Measurements from ENCODE around the gene FZR1. TPM values are rescaled to one million over a fixed set of nuclear protein-coding genes. Genes with fewer than 3 reads are reported as not detected.

Gene FZR1
- total RNA-seq, 1 experiment from 2014 or later: 57.0 TPM

DNA sequence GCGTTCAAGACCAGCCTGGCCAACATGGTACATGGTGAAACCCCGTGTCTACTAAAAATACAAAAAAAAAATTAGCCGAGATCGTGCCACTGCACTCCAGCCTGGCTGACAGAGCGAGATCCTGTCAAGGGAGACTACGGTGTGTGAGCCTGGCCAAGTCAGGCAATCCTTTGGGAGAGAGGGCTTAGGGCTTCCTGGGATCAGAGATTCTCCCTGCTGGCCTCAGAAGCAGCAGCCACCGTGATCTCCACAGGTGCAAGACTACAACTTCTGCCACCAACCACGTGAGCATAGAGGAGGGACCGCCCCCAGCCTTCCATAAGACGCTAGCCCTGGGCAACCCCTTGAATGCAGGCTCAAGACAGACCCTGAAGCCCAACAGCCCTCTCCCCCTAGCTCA is 43.7 kb downstream of the FZR1 start:
- H3K9me2 ChIP-seq (ENCODE audit: insufficient read depth): no peaks in the 10 kb centered on the region
- intact Hi-C loops (cut with micrococcal nuclease; ENCODE audit: unreplicated experiment): loop anchor here (5.0 kb wide), 1 partner anchor 657 kb away; no protein-coding TSS in a partner anchor
- ChIA-PET POLR2A (ENCODE audit: unreplicated experiment) (interaction anchor here (0.7 kb wide), 1 partner anchor 1601 kb away, joined by 6 read pairs; no protein-coding TSS in a partner anchor), CTCF (no interaction called here)
- BruUV-seq (replicated peaks): no TSS peak
- H3K27ac ChIP-seq: no peak overlapping the region
- H2AFZ ChIP-seq: no peak overlapping the region
- no peaks in the 10 kb centered on the region for H3K79me2 ChIP-seq (ENCODE audit: low read depth)
- H3K4me2 ChIP-seq: no peak overlapping the region
- no peak for DNase-seq
- no peak for TF ChIP-seq CTCF (conservative IDR thresholded peaks at IDR 0.05)
- no peaks in the 10 kb centered on the region; the same call in 1 of the 2 replicates for H4K20me1 ChIP-seq (ENCODE audit: insufficient read depth)
- H3K27me3 ChIP-seq (ENCODE audit: insufficient read depth, low read depth): no peaks in the 10 kb centered on the region
- H3K4me1 ChIP-seq (replicated peaks; ENCODE audit: insufficient read depth): no peaks in the 10 kb centered on the region
- H3K36me3 ChIP-seq (ENCODE audit: low read depth): no peaks in the 10 kb centered on the region
- no peak overlapping the region for H3K4me3 ChIP-seq
- H3K9me3 ChIP-seq (ENCODE audit: insufficient read depth, low read depth): no peaks in the 10 kb centered on the region
- no peaks in the 10 kb centered on the region for H3F3A ChIP-seq (ENCODE audit: insufficient read depth, low read depth)

- no peaks in the 10 kb centered on the region for H3K27me3 ChIP-seq (ENCODE audit: insufficient read depth, low read depth)
- CTCF ChIA-PET: no interaction called here
- no peaks in the 10 kb centered on the region for H3K36me3 ChIP-seq (ENCODE audit: low read depth)
- H3K9me3 ChIP-seq (ENCODE audit: insufficient read depth, low read depth): no peaks in the 10 kb centered on the region
- peaks cover 13% of the 10 kb centered on the region for H3K79me2 ChIP-seq (ENCODE audit: low read depth)
- no peak for DNase-seq
- peaks cover 7% of the 10 kb centered on the region; the same call in 1 of the 2 replicates for H4K20me1 ChIP-seq (ENCODE audit: insufficient read depth)
- TF ChIP-seq CTCF (conservative IDR thresholded peaks at IDR 0.05): no peak
- no peak for TF ChIP-seq EZH2 (IDR thresholded peaks at IDR 0.05; ENCODE audit: low read depth)
- H3K4me1 ChIP-seq (replicated peaks; ENCODE audit: insufficient read depth): peaks cover 5% of the 10 kb centered on the region; the same call in 1 of the 2 replicates
- intact Hi-C loops (cut with micrococcal nuclease; ENCODE audit: unreplicated experiment): no loop called here
- no peak overlapping the region for H3K4me3 ChIP-seq
- H2AFZ ChIP-seq: no peak overlapping the region
- no peak overlapping the region for H3K27ac ChIP-seq
- POLR2A ChIA-PET (ENCODE audit: unreplicated experiment): no interaction called here
- no peak overlapping the region for H3K4me2 ChIP-seq
- H3K9me2 ChIP-seq (ENCODE audit: insufficient read depth): no peaks in the 10 kb centered on the region
- BruUV-seq (replicated peaks): no TSS peak
- no peaks in the 10 kb centered on the region for H3F3A ChIP-seq (ENCODE audit: insufficient read depth, low read depth)
These were observed 45.1 kb downstream of the FZR1 start for GRCh38 chr19:3550947-3551791.

GRCh38 chr19:3551792-3552095 is 45.6 kb downstream of the FZR1 start:
- ChIA-PET CTCF (no interaction called here), POLR2A (ENCODE audit: unreplicated experiment) (no interaction called here)
- Histone ChIP-seq H3K27me3 (ENCODE audit: insufficient read depth, low read depth) (no peaks in the 10 kb centered on the region), H3F3A (ENCODE audit: insufficient read depth, low read depth) (no peaks in the 10 kb centered on the region), H3K27ac (no peak overlapping the region), H3K79me2 (ENCODE audit: low read depth) (peaks cover 19% of the 10 kb centered on the region), H3K9me3 (ENCODE audit: insufficient read depth, low read depth) (no peaks in the 10 kb centered on the region), H3K36me3 (ENCODE audit: low read depth) (no peaks in the 10 kb centered on the region), H3K4me2 (no peak overlapping the region), H4K20me1 (ENCODE audit: insufficient read depth) (peaks cover 11% of the 10 kb centered on the region), H3K4me3 (no peak overlapping the region), H3K4me1 (replicated peaks; ENCODE audit: insufficient read depth) (peaks cover 10% of the 10 kb centered on the region; the same call in 1 of the 2 replicates), H3K9me2 (ENCODE audit: insufficient read depth) (no peaks in the 10 kb centered on the region), H2AFZ (no peak overlapping the region)
- intact Hi-C loops (cut with micrococcal nuclease; ENCODE audit: unreplicated experiment): no loop called here
- TF ChIP-seq CTCF (conservative IDR thresholded peaks at IDR 0.05) (no peak), EZH2 (IDR thresholded peaks at IDR 0.05; ENCODE audit: low read depth) (no peak)
- BruUV-seq (replicated peaks): no TSS peak
- DNase-seq: no peak
